Activated CD4-positive, alpha-beta T cell treated with anti-CD3 and anti-CD28 coated beads, Interleukin-2, amount 10 ng/mL, durations not matched to agents 7 days and 5 days (primary cell): Measurements from ENCODE around the gene ZNF672. TPM values are rescaled to one million over a fixed set of nuclear protein-coding genes. Genes with fewer than 3 reads are reported as not detected.
"Not testable (repeated sequence)": the region's sequence is repeated elsewhere in the genome, so short reads cannot be mapped to it uniquely, and the experiment has no call there.

ENCODE experiments used
- CTCF ChIA-PET: fragments of 350-600 bp; sonication (Branson Sonifier 250); formaldehyde crosslinking; loops from one replicate; lab custom pipeline; 2021; ENCODE audit warnings: antibody characterized with exemption; lab: Charles Lee
- POLR2A ChIA-PET: fragments of 350-600 bp; sonication (Branson Sonifier 250); formaldehyde crosslinking; loops from one replicate; lab custom pipeline; 2021; ENCODE audit warnings: antibody characterized with exemption; lab: Charles Lee
- DNase-seq: peaks from one replicate; pipeline ENCODE4 v3.0.0-alpha.2; 2020
- H3K27ac Mint-ChIP-seq: one replicate; pipeline ENCODE4 v1.8.0; 2021; ENCODE audit warnings: mild to moderate bottlenecking, moderate library complexity, mixed read lengths
- H3K27me3 Mint-ChIP-seq: one replicate; pipeline ENCODE4 v1.8.0; 2021; ENCODE audit warnings: mixed read lengths
- H3K36me3 Mint-ChIP-seq: one replicate; pipeline ENCODE4 v1.8.0; 2021; ENCODE audit warnings: low read depth, mixed read lengths
- H3K4me1 Mint-ChIP-seq: one replicate; pipeline ENCODE4 v1.8.0; 2021; ENCODE audit warnings: mixed read lengths
- H3K4me3 Mint-ChIP-seq: one replicate; pipeline ENCODE4 v1.8.0; 2021; ENCODE audit warnings: mild to moderate bottlenecking, moderate library complexity, mixed read lengths
- H3K9me3 Mint-ChIP-seq: one replicate; pipeline ENCODE4 v1.8.0; 2021; ENCODE audit warnings: mixed read lengths
- total RNA-seq, 2 experiments: library from RNA; stranded (reverse); gene quantifications; one replicate each; pipeline ENCODE4 v1.2.3, GENCODE V29; 2021

ZNF672 gene
- 10 to 100 TPM; 46.5 to 56.9 TPM for total RNA-seq

GRCh38 chr1:248837781-248838356 lies at the start of gene ZNF672:
ZNF672 (plus strand) TSS chr1:248838224; CDS start chr1:248847275, 9,051 bp downstream.
- peak within 1 kb of the TSS; percentile 97 for H3K27ac Mint-ChIP-seq
- ChIA-PET POLR2A (interaction anchor here (0.8 to 1.8 kb wide), 3 partner anchors 10 to 21 kb away, joined by 4 to 6 read pairs (median 5); partner anchors contain the start of genes SH3BP5L and ZNF692), CTCF (interaction anchor here (0.6 to 4.9 kb wide), 6 partner anchors 9 to 71 kb away, joined by 3 to 41 read pairs (median 8); partner anchors contain the start of genes SH3BP5L and ZNF692)
- no peak within 1 kb of the TSS for H3K4me3 Mint-ChIP-seq
- DNase-seq: peak; percentile 96
- H3K9me3 Mint-ChIP-seq: no peaks in the 10 kb centered on the region
- H3K4me1 Mint-ChIP-seq: peaks cover 24% of the 10 kb centered on the region
- peaks cover 2% of the 10 kb centered on the region for H3K27me3 Mint-ChIP-seq
- no peaks in the 10 kb centered on the region for H3K36me3 Mint-ChIP-seq

GRCh38 chr1:248788327-248788726 lies 49.7 kb upstream of the ZNF672 start:
- Mint-ChIP-seq H3K36me3 (no peaks in the 10 kb centered on the region), H3K9me3 (no peaks in the 10 kb centered on the region), H3K27ac (no peak overlapping the region), H3K4me3 (no peak overlapping the region), H3K27me3 (no peaks in the 10 kb centered on the region), H3K4me1 (no peaks in the 10 kb centered on the region)
- CTCF ChIA-PET: interaction anchor here (0.9 to 1.3 kb wide), 2 partner anchors 18 to 19 kb away, joined by 3 to 5 read pairs; no protein-coding TSS in a partner anchor
- DNase-seq: no peak
- POLR2A ChIA-PET: no interaction called here

GRCh38 chr1:248789337-248789736 lies 48.7 kb upstream of the ZNF672 start:
- H3K4me3 Mint-ChIP-seq, H3K4me1 Mint-ChIP-seq, H3K27me3 Mint-ChIP-seq, H3K27ac Mint-ChIP-seq, H3K36me3 Mint-ChIP-seq, DNase-seq, POLR2A ChIA-PET, H3K9me3 Mint-ChIP-seq: not testable (repeated sequence)
- CTCF ChIA-PET: interaction anchor here (0.9 to 1.3 kb wide), 2 partner anchors 17 to 18 kb away, joined by 3 to 5 read pairs; no protein-coding TSS in a partner anchor

GRCh38 chr1:248790456-248790855 lies 47.6 kb upstream of the ZNF672 start:
- DNase-seq: no peak
- POLR2A ChIA-PET: no interaction called here

GRCh38 chr1:248791010-248791409 lies 47.0 kb upstream of the ZNF672 start:
- no peaks in the 10 kb centered on the region for H3K36me3 Mint-ChIP-seq
- no peak overlapping the region for H3K4me3 Mint-ChIP-seq
- peaks cover 8% of the 10 kb centered on the region for H3K9me3 Mint-ChIP-seq
- H3K27ac Mint-ChIP-seq: no peak overlapping the region
- H3K27me3 Mint-ChIP-seq: peaks cover 4% of the 10 kb centered on the region
- no peak for DNase-seq
- peaks cover 4% of the 10 kb centered on the region for H3K4me1 Mint-ChIP-seq
- ChIA-PET CTCF (interaction anchor here (1.1 kb wide), 1 partner anchor 52 kb away, joined by 5 read pairs; no protein-coding TSS in a partner anchor), POLR2A (no interaction called here)

More at GRCh38 chr1:248790456-248790855, 47.6 kb upstream of the ZNF672 start:
- CTCF ChIA-PET: interaction anchor here (1.1 kb wide), 1 partner anchor 52 kb away, joined by 5 read pairs; no protein-coding TSS in a partner anchor
- Mint-ChIP-seq H3K27ac (no peak overlapping the region), H3K27me3 (peaks cover under 1% of the 10 kb centered on the region), H3K4me3 (no peak overlapping the region), H3K36me3 (no peaks in the 10 kb centered on the region), H3K4me1 (peaks cover 4% of the 10 kb centered on the region), H3K9me3 (peaks cover 7% of the 10 kb centered on the region)

- CTCF ChIA-PET: interaction anchor here (1.4 kb wide), 1 partner anchor 14 kb away, joined by 4 read pairs; no protein-coding TSS in a partner anchor
- Mint-ChIP-seq H3K4me3 (no peak overlapping the region), H3K27ac (no peak overlapping the region), H3K27me3 (peaks cover 10% of the 10 kb centered on the region), H3K36me3 (no peaks in the 10 kb centered on the region), H3K9me3 (peaks cover 8% of the 10 kb centered on the region), H3K4me1 (peaks cover 4% of the 10 kb centered on the region)
- POLR2A ChIA-PET: interaction anchor here (0.5 kb wide), 1 partner anchor 116 kb away, joined by 3 read pairs; no protein-coding TSS in a partner anchor
- no peak for DNase-seq
Measured at GRCh38 chr1:248792342-248792741, 45.7 kb upstream of the ZNF672 start.

- H3K27me3 Mint-ChIP-seq: peaks cover 20% of the 10 kb centered on the region
- ChIA-PET POLR2A (no interaction called here), CTCF (interaction anchor here (1.3 to 1.4 kb wide), 2 partner anchors 13 to 18 kb away, joined by 4 read pairs; no protein-coding TSS in a partner anchor)
- no peaks in the 10 kb centered on the region for H3K36me3 Mint-ChIP-seq
- H3K9me3 Mint-ChIP-seq: peaks cover 8% of the 10 kb centered on the region
- H3K27ac Mint-ChIP-seq: no peak overlapping the region
- DNase-seq: no peak
- H3K4me1 Mint-ChIP-seq: peaks cover 4% of the 10 kb centered on the region
- no peak overlapping the region for H3K4me3 Mint-ChIP-seq
Measured at GRCh38 chr1:248793592-248793991, 44.4 kb upstream of the ZNF672 start.

DNA sequence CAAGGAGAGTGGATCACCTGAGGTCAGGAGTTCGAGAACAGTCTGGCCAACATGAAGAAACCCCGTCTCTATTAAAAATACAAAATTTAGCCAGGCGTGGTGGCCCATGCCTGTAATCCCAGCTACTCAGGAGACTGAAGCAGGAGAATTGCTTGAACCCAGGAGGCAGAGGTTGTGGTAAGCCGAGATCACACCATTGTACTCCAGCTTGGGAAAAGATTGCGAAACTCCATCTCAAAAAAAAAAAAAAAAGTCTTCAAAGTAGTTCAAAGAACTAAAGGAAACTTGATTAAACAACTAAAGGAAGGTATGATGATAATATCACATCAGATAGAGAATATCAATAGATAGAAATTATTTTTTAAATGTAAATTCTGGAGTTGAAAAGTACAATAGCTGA lies 43.4 kb upstream of the ZNF672 start:
- H3K36me3 Mint-ChIP-seq, CTCF ChIA-PET, H3K4me3 Mint-ChIP-seq, H3K9me3 Mint-ChIP-seq, H3K27ac Mint-ChIP-seq, DNase-seq, H3K4me1 Mint-ChIP-seq, POLR2A ChIA-PET: not testable (repeated sequence)
- peaks cover 27% of the 10 kb centered on the region for H3K27me3 Mint-ChIP-seq

DNA sequence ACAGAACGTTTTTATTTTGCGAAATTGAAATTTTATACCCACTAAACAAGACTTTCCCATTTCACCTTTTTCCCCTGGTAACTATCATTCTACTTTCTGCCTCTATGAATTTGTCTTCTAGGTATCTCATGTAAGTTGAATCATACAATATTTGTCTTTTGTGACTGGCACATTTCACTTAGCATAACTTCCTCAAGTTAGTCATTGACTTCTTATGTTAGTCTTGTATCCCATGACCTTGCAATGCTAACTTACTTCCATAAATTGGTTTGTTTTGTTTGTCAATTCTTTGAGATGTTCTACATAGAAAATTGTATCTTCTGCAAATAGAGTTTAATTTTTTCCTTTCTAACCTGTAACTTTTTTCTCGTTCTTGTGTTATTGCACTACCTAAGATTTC lies 39.2 kb upstream of the ZNF672 start:
- H3K4me3 Mint-ChIP-seq: no peak overlapping the region
- no peaks in the 10 kb centered on the region for H3K36me3 Mint-ChIP-seq
- ChIA-PET CTCF (interaction anchor here (1.1 to 1.7 kb wide), 2 partner anchors 8 to 18 kb away, joined by 4 read pairs; no protein-coding TSS in a partner anchor), POLR2A (no interaction called here)
- H3K4me1 Mint-ChIP-seq: peaks cover 2% of the 10 kb centered on the region
- no peak for DNase-seq
- no peak overlapping the region for H3K27ac Mint-ChIP-seq
- peaks cover 7% of the 10 kb centered on the region for H3K9me3 Mint-ChIP-seq
- peaks cover 33% of the 10 kb centered on the region for H3K27me3 Mint-ChIP-seq

- Mint-ChIP-seq H3K27ac (no peak overlapping the region), H3K4me3 (no peak overlapping the region), H3K9me3 (peaks cover 1% of the 10 kb centered on the region), H3K4me1 (peaks cover 8% of the 10 kb centered on the region), H3K36me3 (no peaks in the 10 kb centered on the region), H3K27me3 (peaks cover 32% of the 10 kb centered on the region)
- DNase-seq: no peak
- ChIA-PET POLR2A (no interaction called here), CTCF (no interaction called here)
Measured at GRCh38 chr1:248800459-248800858, 37.6 kb upstream of the ZNF672 start.

GRCh38 chr1:248802454-248802853 lies 35.6 kb upstream of the ZNF672 start:
- H3K4me3 Mint-ChIP-seq: no peak overlapping the region
- no peak overlapping the region for H3K27ac Mint-ChIP-seq
- peaks cover 22% of the 10 kb centered on the region for H3K27me3 Mint-ChIP-seq
- ChIA-PET CTCF (no interaction called here), POLR2A (no interaction called here)
- no peaks in the 10 kb centered on the region for H3K36me3 Mint-ChIP-seq
- H3K4me1 Mint-ChIP-seq: peaks cover 8% of the 10 kb centered on the region
- no peak for DNase-seq
- H3K9me3 Mint-ChIP-seq: no peaks in the 10 kb centered on the region

GRCh38 chr1:248803501-248803900 lies 34.5 kb upstream of the ZNF672 start:
- H3K4me3 Mint-ChIP-seq, POLR2A ChIA-PET, DNase-seq, H3K4me1 Mint-ChIP-seq, CTCF ChIA-PET, H3K27ac Mint-ChIP-seq, H3K9me3 Mint-ChIP-seq, H3K36me3 Mint-ChIP-seq: not testable (repeated sequence)
- peaks cover 14% of the 10 kb centered on the region for H3K27me3 Mint-ChIP-seq
